Liver (tissue), 9 donors: ENCODE results near the gene NEK10. TPM values are rescaled to one million over a fixed set of nuclear protein-coding genes. Genes with fewer than 3 reads are reported as not detected.
"Not testable (repeated sequence)": the region's sequence is repeated elsewhere in the genome, so short reads cannot be mapped to it uniquely, and the experiment has no call there.

Experiments used
- DNase-seq: peaks from one replicate; pipeline ENCODE4 v3.0.0-alpha.2; 2017; ENCODE audit warnings: low spot score
- H3K27ac ChIP-seq, 2 donors: one replicate each; pipeline ENCODE4 v1.7.0; 2013; ENCODE audit warnings: inconsistent platforms in 2 of 2, low read length in 2 of 2, control low read depth in 1 of 2, low read depth in 1 of 2, mild to moderate bottlenecking in 1 of 2
- H3K27me3 ChIP-seq, 4 donors: one replicate each; pipeline versions ENCODE4 v1.6.1 to v1.7.0; 2013; ENCODE audit warnings: low read length in 3 of 4, inconsistent platforms in 1 of 4, mild to moderate bottlenecking in 1 of 4, moderate library complexity in 1 of 4; ENCODE audit not compliant: control insufficient read depth in 4 of 4, insufficient read depth in 4 of 4
- H3K36me3 ChIP-seq, 4 donors: one replicate each; pipeline versions ENCODE4 v1.6.1 to v1.7.0; 2013; ENCODE audit warnings: low read length in 3 of 4, mild to moderate bottlenecking in 3 of 4, low read depth in 1 of 4, moderate library complexity in 1 of 4; ENCODE audit not compliant: control insufficient read depth in 4 of 4, insufficient read depth in 3 of 4
- H3K4me1 ChIP-seq, 4 donors: one replicate each; pipeline versions ENCODE4 v1.6.1 to v1.7.0; 2013; ENCODE audit warnings: low read length in 3 of 4, mild to moderate bottlenecking in 3 of 4, moderate library complexity in 1 of 4; ENCODE audit not compliant: control insufficient read depth in 4 of 4, insufficient read depth in 4 of 4
- H3K4me3 ChIP-seq, 3 donors: one replicate each; pipeline versions ENCODE4 v1.6.1 to v1.7.0; 2013; ENCODE audit warnings: low read length in 3 of 3, control low read depth in 1 of 3, low read depth in 1 of 3, mild to moderate bottlenecking in 1 of 3
- H3K9ac ChIP-seq, 2 donors: one replicate each; pipeline ENCODE4 v1.7.0; 2013; ENCODE audit warnings: low read length in 2 of 2, mild to moderate bottlenecking in 2 of 2, moderate library complexity in 2 of 2, control low read depth in 1 of 2, low read depth in 1 of 2
- H3K9me3 ChIP-seq, 4 donors: one replicate each; pipeline versions ENCODE4 v1.6.1 to v1.7.0; 2013; ENCODE audit warnings: low read length in 3 of 4; ENCODE audit not compliant: control insufficient read depth in 4 of 4
- ATF3 ChIP-seq: IDR thresholded peaks from 2 replicates; pipeline ENCODE4 v1.6.1; 2016; ENCODE audit warnings: antibody characterized with exemption
- CTCF ChIP-seq: fragments of 150-350 bp; IDR thresholded peaks from 2 replicates; pipeline ENCODE4 v1.5.1; 2017; ENCODE audit warnings: improper control_type of control experiment, low read depth, low read length; ENCODE audit not compliant: missing input control
- EGR1 ChIP-seq, 2 donors: IDR thresholded peaks; 2 replicates each; pipeline ENCODE4 v1.6.1; 2016 to 2018; ENCODE audit warnings: antibody characterized with exemption in 2 of 2, low read depth in 2 of 2
- FOXA1 ChIP-seq: IDR thresholded peaks from 2 replicates; pipeline ENCODE4 v1.6.1; 2016; ENCODE audit warnings: antibody characterized with exemption
- FOXA2 ChIP-seq: IDR thresholded peaks from 2 replicates; pipeline ENCODE4 v1.6.1; 2016; ENCODE audit warnings: antibody characterized with exemption
- GABPA ChIP-seq, 2 donors: IDR thresholded peaks in 1 of 2; conservative IDR thresholded peaks in 1 of 2; 2 replicates each; pipeline ENCODE4 v1.6.1; 2016; ENCODE audit warnings: antibody characterized with exemption in 2 of 2, mild to moderate bottlenecking in 1 of 2, moderate library complexity in 1 of 2
- HNF4A ChIP-seq, 2 donors: conservative IDR thresholded peaks; 2 replicates each; pipeline ENCODE4 v1.6.1; 2016; ENCODE audit warnings: antibody characterized with exemption in 2 of 2, mild to moderate bottlenecking in 2 of 2
- HNF4G ChIP-seq: IDR thresholded peaks from 2 replicates; pipeline ENCODE4 v1.6.1; 2016; ENCODE audit warnings: antibody characterized with exemption
- JUND ChIP-seq, 2 donors: IDR thresholded peaks; 2 replicates each; pipeline ENCODE4 v1.6.1; 2016; ENCODE audit warnings: antibody characterized with exemption in 2 of 2
- NR2F2 ChIP-seq: IDR thresholded peaks from 2 replicates; pipeline ENCODE4 v1.6.1; 2016; ENCODE audit warnings: antibody characterized with exemption
- RXRA ChIP-seq, 2 donors: IDR thresholded peaks; 2 replicates each; pipeline ENCODE4 v1.6.1; 2017 to 2018; ENCODE audit warnings: antibody characterized with exemption in 2 of 2, mild to moderate bottlenecking in 1 of 2
- SP1 ChIP-seq: IDR thresholded peaks from 2 replicates; pipeline ENCODE4 v1.6.1; 2018; ENCODE audit warnings: antibody characterized with exemption, mild to moderate bottlenecking
- TAF1 ChIP-seq: conservative IDR thresholded peaks from 2 replicates; pipeline ENCODE4 v1.6.1; 2016; ENCODE audit warnings: antibody characterized with exemption, mild to moderate bottlenecking
- YY1 ChIP-seq: IDR thresholded peaks from 2 replicates; pipeline ENCODE4 v1.6.1; 2016; ENCODE audit warnings: antibody characterized with exemption, mild to moderate bottlenecking
- WGBS: extraction: QIAGEN DNeasy Blood & Tissue Kit; methylation state at CpG from one replicate; pipeline ENCODE4 v1.1.7; 2013; 5-methylcytosine and 5-hydroxymethylcytosine counted together
- polyA plus RNA-seq, 2 donors: library from polyadenylated mRNA; stranded (reverse) in 1 of 2; unstranded in 1 of 2; fragments of 200-250 nt in 1 of 2; fragments of >200 nt in 1 of 2; fragmentation: Nextera tagmentation in 1 of 2; extraction: Ambion mirVana in 1 of 2; gene quantifications; one replicate each; pipeline versions ENCODE4 v1.2.1 to v1.2.3, GENCODE V29; 2013 to 2015
- total RNA-seq, 2 donors: library from RNA; depleted of rRNA; stranded (reverse); fragments of >200 nt; gene quantifications; one replicate each; pipeline ENCODE4 v1.2.3, GENCODE V29; 2014
- TF ChIP-seq, protein P1 (sequence below): IDR thresholded peaks from 2 replicates; pipeline ENCODE4 v1.6.1; 2016; ENCODE audit warnings: antibody characterized with exemption
- TF ChIP-seq, protein P2 (sequence below): IDR thresholded peaks from 2 replicates; pipeline ENCODE4 v1.6.1; 2016; ENCODE audit warnings: antibody characterized with exemption
- TF ChIP-seq, protein P3 (sequence below): IDR thresholded peaks from 2 replicates; pipeline ENCODE4 v1.6.1; 2016; ENCODE audit warnings: antibody characterized with exemption, mild to moderate bottlenecking
- donor health status: healthy.
- donor health status: healthy.
- donor health status: healthy.
- donor health status: healthy.
- donor health status: healthy.

Gene NEK10
- total and polyA plus RNA-seq, 4 donors: 0.23 to 2.1 (median 0.70) TPM; not detected in 1

DNA sequence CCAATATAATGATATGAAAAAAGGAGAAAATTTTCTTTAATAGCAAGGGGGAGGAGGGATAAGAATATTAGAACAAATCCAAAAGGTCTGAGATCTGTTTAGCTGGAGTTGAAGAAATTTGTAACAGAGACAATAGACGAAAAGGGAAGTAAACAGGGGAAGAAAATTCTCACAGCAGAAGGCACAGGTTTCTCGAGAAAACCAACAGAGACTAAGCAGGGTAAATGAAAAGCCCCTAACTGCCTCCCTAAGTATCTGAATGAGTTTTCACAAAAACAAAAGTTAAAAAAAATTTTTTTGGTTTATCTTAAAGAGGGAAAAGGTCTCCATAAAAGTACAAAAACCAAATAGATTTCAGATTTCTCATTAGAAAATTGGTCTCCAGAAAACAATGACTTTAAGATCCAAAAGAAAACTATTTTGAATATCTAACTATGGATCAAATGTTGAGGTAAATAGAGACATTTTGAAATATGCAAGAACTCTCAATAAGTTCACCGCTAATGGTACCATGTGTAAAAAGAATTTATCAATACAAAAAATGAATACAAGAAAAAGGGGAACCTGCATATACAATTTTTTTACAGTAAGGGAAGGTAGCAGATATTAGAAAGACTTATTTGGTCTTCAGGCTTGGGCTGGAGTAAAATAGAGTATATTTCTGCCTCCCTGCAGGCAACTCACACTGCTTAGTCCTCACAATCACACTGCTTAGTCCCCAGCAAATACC lies 23.9 kb upstream of the NEK10 start:
- Histone ChIP-seq H3K27me3 (no peaks in the 10 kb centered on the region), H3K27ac (no peak overlapping the region), H3K36me3 (no peaks in the 10 kb centered on the region), H3K4me1 (no peaks in the 10 kb centered on the region), H3K9ac (no peak overlapping the region), H3K4me3 (no peak overlapping the region), H3K9me3 (no peaks in the 10 kb centered on the region)
- TF ChIP-seq FOXA2: no peak
- no peak for TF ChIP-seq EGR1 (IDR thresholded peaks at IDR 0.05; ENCODE audit: low read depth in 2 of 2)
- TF ChIP-seq JUND (IDR thresholded peaks at IDR 0.05): no peak
- TF ChIP-seq GABPA (IDR thresholded peaks at IDR 0.05 in 1 of 2, conservative IDR thresholded peaks at IDR 0.05 in 1 of 2): no peak
- no peak for TF ChIP-seq SP1
- TF ChIP-seq TAF1: no peak
- no peak for TF ChIP-seq CTCF
- no peak for TF ChIP-seq NR2F2
- TF ChIP-seq HNF4G: no peak
- TF ChIP-seq, protein P1, sequence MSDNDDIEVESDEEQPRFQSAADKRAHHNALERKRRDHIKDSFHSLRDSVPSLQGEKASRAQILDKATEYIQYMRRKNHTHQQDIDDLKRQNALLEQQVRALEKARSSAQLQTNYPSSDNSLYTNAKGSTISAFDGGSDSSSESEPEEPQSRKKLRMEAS: no peak
- TF ChIP-seq, protein P2, sequence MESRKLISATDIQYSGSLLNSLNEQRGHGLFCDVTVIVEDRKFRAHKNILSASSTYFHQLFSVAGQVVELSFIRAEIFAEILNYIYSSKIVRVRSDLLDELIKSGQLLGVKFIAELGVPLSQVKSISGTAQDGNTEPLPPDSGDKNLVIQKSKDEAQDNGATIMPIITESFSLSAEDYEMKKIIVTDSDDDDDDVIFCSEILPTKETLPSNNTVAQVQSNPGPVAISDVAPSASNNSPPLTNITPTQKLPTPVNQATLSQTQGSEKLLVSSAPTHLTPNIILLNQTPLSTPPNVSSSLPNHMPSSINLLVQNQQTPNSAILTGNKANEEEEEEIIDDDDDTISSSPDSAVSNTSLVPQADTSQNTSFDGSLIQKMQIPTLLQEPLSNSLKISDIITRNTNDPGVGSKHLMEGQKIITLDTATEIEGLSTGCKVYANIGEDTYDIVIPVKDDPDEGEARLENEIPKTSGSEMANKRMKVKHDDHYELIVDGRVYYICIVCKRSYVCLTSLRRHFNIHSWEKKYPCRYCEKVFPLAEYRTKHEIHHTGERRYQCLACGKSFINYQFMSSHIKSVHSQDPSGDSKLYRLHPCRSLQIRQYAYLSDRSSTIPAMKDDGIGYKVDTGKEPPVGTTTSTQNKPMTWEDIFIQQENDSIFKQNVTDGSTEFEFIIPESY: no peak
- TF ChIP-seq YY1: no peak
- no peak for TF ChIP-seq RXRA (IDR thresholded peaks at IDR 0.05)
- no peak for TF ChIP-seq ATF3
- TF ChIP-seq, protein P3, sequence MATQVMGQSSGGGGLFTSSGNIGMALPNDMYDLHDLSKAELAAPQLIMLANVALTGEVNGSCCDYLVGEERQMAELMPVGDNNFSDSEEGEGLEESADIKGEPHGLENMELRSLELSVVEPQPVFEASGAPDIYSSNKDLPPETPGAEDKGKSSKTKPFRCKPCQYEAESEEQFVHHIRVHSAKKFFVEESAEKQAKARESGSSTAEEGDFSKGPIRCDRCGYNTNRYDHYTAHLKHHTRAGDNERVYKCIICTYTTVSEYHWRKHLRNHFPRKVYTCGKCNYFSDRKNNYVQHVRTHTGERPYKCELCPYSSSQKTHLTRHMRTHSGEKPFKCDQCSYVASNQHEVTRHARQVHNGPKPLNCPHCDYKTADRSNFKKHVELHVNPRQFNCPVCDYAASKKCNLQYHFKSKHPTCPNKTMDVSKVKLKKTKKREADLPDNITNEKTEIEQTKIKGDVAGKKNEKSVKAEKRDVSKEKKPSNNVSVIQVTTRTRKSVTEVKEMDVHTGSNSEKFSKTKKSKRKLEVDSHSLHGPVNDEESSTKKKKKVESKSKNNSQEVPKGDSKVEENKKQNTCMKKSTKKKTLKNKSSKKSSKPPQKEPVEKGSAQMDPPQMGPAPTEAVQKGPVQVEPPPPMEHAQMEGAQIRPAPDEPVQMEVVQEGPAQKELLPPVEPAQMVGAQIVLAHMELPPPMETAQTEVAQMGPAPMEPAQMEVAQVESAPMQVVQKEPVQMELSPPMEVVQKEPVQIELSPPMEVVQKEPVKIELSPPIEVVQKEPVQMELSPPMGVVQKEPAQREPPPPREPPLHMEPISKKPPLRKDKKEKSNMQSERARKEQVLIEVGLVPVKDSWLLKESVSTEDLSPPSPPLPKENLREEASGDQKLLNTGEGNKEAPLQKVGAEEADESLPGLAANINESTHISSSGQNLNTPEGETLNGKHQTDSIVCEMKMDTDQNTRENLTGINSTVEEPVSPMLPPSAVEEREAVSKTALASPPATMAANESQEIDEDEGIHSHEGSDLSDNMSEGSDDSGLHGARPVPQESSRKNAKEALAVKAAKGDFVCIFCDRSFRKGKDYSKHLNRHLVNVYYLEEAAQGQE: no peak
- no peak for TF ChIP-seq HNF4A (conservative IDR thresholded peaks at IDR 0.05)
- no peak for TF ChIP-seq FOXA1
- 54% methylated on average over 3 of the region's 3 CpGs for WGBS
- no peak for DNase-seq

DNA sequence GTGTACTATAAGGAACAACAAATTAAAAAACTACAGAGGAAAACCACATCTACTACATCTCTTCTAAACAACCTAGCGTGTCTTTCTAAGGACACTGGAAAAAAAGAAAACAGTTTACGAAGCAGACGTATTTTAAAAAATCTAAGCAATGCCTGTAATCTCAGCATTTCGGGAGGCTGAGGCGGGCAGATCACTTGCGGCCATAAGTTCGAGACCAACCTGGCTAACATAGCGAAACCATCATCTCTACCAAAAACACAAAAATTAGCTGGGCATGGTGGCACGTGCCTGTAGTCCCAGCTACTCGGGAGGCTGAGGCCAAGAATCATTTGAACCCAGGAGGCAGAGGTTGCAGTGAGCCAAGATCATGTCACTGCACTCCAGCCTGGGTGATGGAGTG lies 23.2 kb upstream of the NEK10 start:
- not testable (repeated sequence) for H3K36me3 ChIP-seq, H3K4me3 ChIP-seq, H3K9me3 ChIP-seq, DNase-seq, H3K9ac ChIP-seq, H3K4me1 ChIP-seq, H3K27ac ChIP-seq, H3K27me3 ChIP-seq
- 96% methylated on average over 10 of the region's 10 CpGs for WGBS
